Measurements from ENCODE around the gene TCP1. TPM values are rescaled to one million over a fixed set of nuclear protein-coding genes. Genes with fewer than 3 reads are reported as not detected.

TCP1 gene
- total and polyA plus RNA-seq, 2 donors (not counting 3 experiments of a cell fraction or from before 2014, with no cell fraction given) = 168 to 302 TPM

- ChIA-PET CTCF (no interaction called here), POLR2A (no interaction called here)
- FAIRE-seq (no peak), DNase-seq (ENCODE audit: low read depth, low spot score) (no peak)
- TF ChIP-seq MAX (IDR thresholded peaks at IDR 0.05; ENCODE audit: insufficient read depth, insufficient read length) = no peak
- TF ChIP-seq JUN (IDR thresholded peaks at IDR 0.05; ENCODE audit: borderline replicate concordance, insufficient read depth, insufficient read length, low read depth) = no peak
- TF ChIP-seq GATA2 (IDR thresholded peaks at IDR 0.05; ENCODE audit: insufficient read depth, insufficient read length, low read depth, low read length) = no peak
- TF ChIP-seq FOS (IDR thresholded peaks at IDR 0.05; ENCODE audit: borderline replicate concordance, insufficient read depth, low read length) = no peak
- no peak for TF ChIP-seq MYC (IDR thresholded peaks at IDR 0.05; ENCODE audit: low read depth, low read length)
- TF ChIP-seq POLR2A (IDR thresholded peaks at IDR 0.05; ENCODE audit: low read depth, low read length) = no peak
- TF ChIP-seq EZH2 (IDR thresholded peaks at IDR 0.05; ENCODE audit: borderline replicate concordance, low read depth, low read length, severe bottlenecking) = no peak
- no peak for TF ChIP-seq POLR2AphosphoS5 (IDR thresholded peaks at IDR 0.05; ENCODE audit: insufficient read depth, low read depth, low read length)
- TF ChIP-seq, protein P1, sequence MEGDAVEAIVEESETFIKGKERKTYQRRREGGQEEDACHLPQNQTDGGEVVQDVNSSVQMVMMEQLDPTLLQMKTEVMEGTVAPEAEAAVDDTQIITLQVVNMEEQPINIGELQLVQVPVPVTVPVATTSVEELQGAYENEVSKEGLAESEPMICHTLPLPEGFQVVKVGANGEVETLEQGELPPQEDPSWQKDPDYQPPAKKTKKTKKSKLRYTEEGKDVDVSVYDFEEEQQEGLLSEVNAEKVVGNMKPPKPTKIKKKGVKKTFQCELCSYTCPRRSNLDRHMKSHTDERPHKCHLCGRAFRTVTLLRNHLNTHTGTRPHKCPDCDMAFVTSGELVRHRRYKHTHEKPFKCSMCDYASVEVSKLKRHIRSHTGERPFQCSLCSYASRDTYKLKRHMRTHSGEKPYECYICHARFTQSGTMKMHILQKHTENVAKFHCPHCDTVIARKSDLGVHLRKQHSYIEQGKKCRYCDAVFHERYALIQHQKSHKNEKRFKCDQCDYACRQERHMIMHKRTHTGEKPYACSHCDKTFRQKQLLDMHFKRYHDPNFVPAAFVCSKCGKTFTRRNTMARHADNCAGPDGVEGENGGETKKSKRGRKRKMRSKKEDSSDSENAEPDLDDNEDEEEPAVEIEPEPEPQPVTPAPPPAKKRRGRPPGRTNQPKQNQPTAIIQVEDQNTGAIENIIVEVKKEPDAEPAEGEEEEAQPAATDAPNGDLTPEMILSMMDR (IDR thresholded peaks at IDR 0.05; ENCODE audit: extremely low read depth in 1 of 2, insufficient read depth in 1 of 2, low read depth in 1 of 2, low read length in 2 of 2) = no peak
- no peaks in the 10 kb centered on the region for H3K9me1 ChIP-seq (replicated peaks; ENCODE audit: control insufficient read depth, extremely low read depth, insufficient read depth, low read length)
- no peak overlapping the region for H3K27ac ChIP-seq (ENCODE audit: insufficient read depth, low read depth, low read length)
- dilution Hi-C loops (cut with MboI; ENCODE audit: extremely low pct_ligation_motif_present, low sequenced_read_pairs) (no loop called here), intact Hi-C loops (cut with micrococcal nuclease) (no loop called here)
- no TSS peak for BruUV-seq (replicated peaks)
- no peaks in the 10 kb centered on the region for H3K27me3 ChIP-seq (ENCODE audit: control insufficient read depth in 2 of 2, insufficient read depth in 2 of 2, low read length in 2 of 2)
- H3K4me2 ChIP-seq (ENCODE audit: insufficient read depth, low read length) = no peak overlapping the region
- no peaks in the 10 kb centered on the region for H3K4me1 ChIP-seq (ENCODE audit: control insufficient read depth, extremely low read depth, insufficient read depth, low read length)
- H3K9me3 ChIP-seq (replicated peaks; ENCODE audit: control insufficient read depth, insufficient read depth, low read length) = no peaks in the 10 kb centered on the region
- no peaks in the 10 kb centered on the region for H3K36me3 ChIP-seq (ENCODE audit: control insufficient read depth in 2 of 2, extremely low read depth in 1 of 2, insufficient read depth in 2 of 2, low read length in 2 of 2)
- no peak overlapping the region for H3K4me3 ChIP-seq (replicated peaks in 1 of 3; ENCODE audit: insufficient read depth in 1 of 3, low read depth in 1 of 3, low read length in 3 of 3)
- no peak overlapping the region for H3K9ac ChIP-seq (replicated peaks; ENCODE audit: extremely low read depth, insufficient read depth, low read length)
- H2AFZ ChIP-seq (ENCODE audit: low read depth, low read length) = no peak overlapping the region
- H4K20me1 ChIP-seq (replicated peaks; ENCODE audit: control insufficient read depth, extremely low read depth, insufficient read depth, low read length) = no peaks in the 10 kb centered on the region
- no peaks in the 10 kb centered on the region for H3K79me2 ChIP-seq (ENCODE audit: control insufficient read depth, insufficient read depth, low read length)
These were observed 19.7 kb upstream of the TCP1 start for GRCh38 chr6:159809149-159809548.
